Neural cell (in vitro differentiated cells): Measurements from ENCODE around the gene MYOG.

Experiments used
- CTCF ChIP-seq: fragments of 450-650 bp; IDR thresholded peaks from 2 replicates; pipeline ENCODE4 v1.5.1; 2014; ENCODE audit warnings: antibody characterized with exemption, mild to moderate bottlenecking, moderate library complexity; ENCODE audit not compliant: poor library complexity, severe bottlenecking
- EZH2 ChIP-seq: fragments of 200-600, 300-800 bp; shearing (Covaris generic), sonication (generic); IDR thresholded peaks from 2 replicates; pipeline ENCODE4 v1.6.1; 2014; ENCODE audit warnings: antibody characterized with exemption, low read length, borderline replicate concordance, mild to moderate bottlenecking; ENCODE audit not compliant: insufficient read depth, poor library complexity, severe bottlenecking
- POLR2AphosphoS5 ChIP-seq: IDR thresholded peaks from 2 replicates; pipeline ENCODE4 v1.6.1; 2012
- SMC3 ChIP-seq: fragments of 450-650 bp; conservative IDR thresholded peaks from 2 replicates; pipeline ENCODE4 v1.6.1; 2014; ENCODE audit warnings: antibody characterized with exemption, mild to moderate bottlenecking, moderate library complexity; ENCODE audit not compliant: poor library complexity
- TAF1 ChIP-seq: IDR thresholded peaks from 2 replicates; pipeline ENCODE4 v1.6.1; 2012; ENCODE audit warnings: low read depth
- TF ChIP-seq, protein P1 (sequence below): IDR thresholded peaks from 2 replicates; pipeline ENCODE4 v1.6.1; 2012; ENCODE audit warnings: borderline replicate concordance

GRCh38 chr1:203084588-203085527 lies 954 bp downstream of the MYOG start:
- TF ChIP-seq CTCF: no peak
- no peak for TF ChIP-seq EZH2
- no peak for TF ChIP-seq SMC3
- no peak for TF ChIP-seq POLR2AphosphoS5
- TF ChIP-seq, protein P1, sequence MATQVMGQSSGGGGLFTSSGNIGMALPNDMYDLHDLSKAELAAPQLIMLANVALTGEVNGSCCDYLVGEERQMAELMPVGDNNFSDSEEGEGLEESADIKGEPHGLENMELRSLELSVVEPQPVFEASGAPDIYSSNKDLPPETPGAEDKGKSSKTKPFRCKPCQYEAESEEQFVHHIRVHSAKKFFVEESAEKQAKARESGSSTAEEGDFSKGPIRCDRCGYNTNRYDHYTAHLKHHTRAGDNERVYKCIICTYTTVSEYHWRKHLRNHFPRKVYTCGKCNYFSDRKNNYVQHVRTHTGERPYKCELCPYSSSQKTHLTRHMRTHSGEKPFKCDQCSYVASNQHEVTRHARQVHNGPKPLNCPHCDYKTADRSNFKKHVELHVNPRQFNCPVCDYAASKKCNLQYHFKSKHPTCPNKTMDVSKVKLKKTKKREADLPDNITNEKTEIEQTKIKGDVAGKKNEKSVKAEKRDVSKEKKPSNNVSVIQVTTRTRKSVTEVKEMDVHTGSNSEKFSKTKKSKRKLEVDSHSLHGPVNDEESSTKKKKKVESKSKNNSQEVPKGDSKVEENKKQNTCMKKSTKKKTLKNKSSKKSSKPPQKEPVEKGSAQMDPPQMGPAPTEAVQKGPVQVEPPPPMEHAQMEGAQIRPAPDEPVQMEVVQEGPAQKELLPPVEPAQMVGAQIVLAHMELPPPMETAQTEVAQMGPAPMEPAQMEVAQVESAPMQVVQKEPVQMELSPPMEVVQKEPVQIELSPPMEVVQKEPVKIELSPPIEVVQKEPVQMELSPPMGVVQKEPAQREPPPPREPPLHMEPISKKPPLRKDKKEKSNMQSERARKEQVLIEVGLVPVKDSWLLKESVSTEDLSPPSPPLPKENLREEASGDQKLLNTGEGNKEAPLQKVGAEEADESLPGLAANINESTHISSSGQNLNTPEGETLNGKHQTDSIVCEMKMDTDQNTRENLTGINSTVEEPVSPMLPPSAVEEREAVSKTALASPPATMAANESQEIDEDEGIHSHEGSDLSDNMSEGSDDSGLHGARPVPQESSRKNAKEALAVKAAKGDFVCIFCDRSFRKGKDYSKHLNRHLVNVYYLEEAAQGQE: no peak
- TF ChIP-seq TAF1: no peak
